Neural progenitor cell (in vitro differentiated cells): ENCODE data around the gene KLHL13. TPM values are rescaled to one million over a fixed set of nuclear protein-coding genes. Genes with fewer than 3 reads are reported as not detected.

Experiments used
- DNase-seq: peaks from one replicate; pipeline ENCODE4 v3.0.0-alpha.2; 2016; ENCODE audit warnings: low spot score
- H2AFZ ChIP-seq: fragments of 200-600 bp; sonication (generic); replicated peaks from 2 replicates; pipeline ENCODE4 v1.6.1; 2016; ENCODE audit warnings: antibody characterized with exemption
- H3F3A ChIP-seq: fragments of 200-600 bp; sonication (generic); 2 replicates; pipeline ENCODE4 v1.6.1; 2016; ENCODE audit warnings: antibody characterized with exemption, low read depth
- H3K27ac ChIP-seq: fragments of 200-600 bp; sonication (generic); 2 replicates; pipeline ENCODE4 v1.5.1; 2016; ENCODE audit warnings: mild to moderate bottlenecking
- H3K27me3 ChIP-seq: fragments of 200-600 bp; sonication (generic); 2 replicates; pipeline ENCODE4 v1.6.1; 2016; ENCODE audit warnings: mild to moderate bottlenecking, moderate library complexity
- H3K36me3 ChIP-seq: fragments of 200-600 bp; sonication (generic); 2 replicates; pipeline ENCODE4 v1.5.1; 2016
- H3K4me1 ChIP-seq: fragments of 200-600 bp; sonication (generic); 2 replicates; pipeline ENCODE4 v1.6.1; 2016; ENCODE audit warnings: mixed run types
- H3K4me2 ChIP-seq: fragments of 200-600 bp; sonication (generic); 2 replicates; pipeline ENCODE4 v1.6.1; 2016
- H3K4me3 ChIP-seq: fragments of 200-600 bp; sonication (generic); 2 replicates; pipeline ENCODE4 v1.5.1; 2016
- H3K79me2 ChIP-seq: fragments of 200-600 bp; sonication (generic); 2 replicates; pipeline ENCODE4 v1.6.1; 2016; ENCODE audit warnings: low read depth
- H3K9ac ChIP-seq: fragments of 200-600 bp; sonication (generic); 2 replicates; pipeline ENCODE4 v1.6.1; 2016
- H3K9me3 ChIP-seq: fragments of 200-600 bp; sonication (generic); 2 replicates; pipeline ENCODE4 v1.5.1; 2016; ENCODE audit warnings: low read depth
- H4K20me1 ChIP-seq: fragments of 200-600 bp; sonication (generic); 2 replicates; pipeline ENCODE4 v1.6.1; 2016; ENCODE audit warnings: low read depth
- H3K27ac Mint-ChIP-seq: 3 replicates; pipeline ENCODE4 v1.8.0; 2021; ENCODE audit warnings: mixed read lengths
- H3K27me3 Mint-ChIP-seq: 2 replicates; pipeline ENCODE4 v1.8.0; 2022; ENCODE audit warnings: low read depth, mild to moderate bottlenecking, inconsistent platforms, moderate library complexity, mixed read lengths; ENCODE audit not compliant: insufficient read depth
- H3K36me3 Mint-ChIP-seq: 3 replicates; pipeline ENCODE4 v1.8.0; 2021; ENCODE audit warnings: mixed read lengths
- H3K4me1 Mint-ChIP-seq: 3 replicates; pipeline ENCODE4 v1.8.0; 2021; ENCODE audit warnings: mixed read lengths
- H3K4me3 Mint-ChIP-seq: 3 replicates; pipeline ENCODE4 v1.8.0; 2021; ENCODE audit warnings: mild to moderate bottlenecking, moderate library complexity, mixed read lengths
- H3K9me3 Mint-ChIP-seq: 3 replicates; pipeline ENCODE4 v1.8.0; 2020; ENCODE audit warnings: mixed read lengths
- EZH2 ChIP-seq: fragments of 200-600 bp; sonication (generic); IDR thresholded peaks from 2 replicates; pipeline ENCODE4 v1.6.1; 2017; ENCODE audit warnings: antibody characterized with exemption, mild to moderate bottlenecking, moderate library complexity
- EZH2phosphoT487 ChIP-seq: fragments of 200-600 bp; sonication (generic); IDR thresholded peaks from 2 replicates; pipeline ENCODE4 v1.6.1; 2017; ENCODE audit warnings: antibody characterized with exemption
- total RNA-seq: library from RNA; depleted of rRNA; stranded (reverse); fragments of >200 nt; gene quantifications from 2 replicates; pipeline ENCODE4 v1.2.3, GENCODE V29; 2015; ENCODE audit warnings: low replicate concordance
- TF ChIP-seq, protein P1 (sequence below): fragments of 200-600 bp; sonication (generic); IDR thresholded peaks from 2 replicates; pipeline ENCODE4 v1.5.1; 2017; ENCODE audit warnings: antibody characterized with exemption, mild to moderate bottlenecking

KLHL13 gene
- total RNA-seq, 1 donor from 2014 or later, result 22.6 TPM

DNA sequence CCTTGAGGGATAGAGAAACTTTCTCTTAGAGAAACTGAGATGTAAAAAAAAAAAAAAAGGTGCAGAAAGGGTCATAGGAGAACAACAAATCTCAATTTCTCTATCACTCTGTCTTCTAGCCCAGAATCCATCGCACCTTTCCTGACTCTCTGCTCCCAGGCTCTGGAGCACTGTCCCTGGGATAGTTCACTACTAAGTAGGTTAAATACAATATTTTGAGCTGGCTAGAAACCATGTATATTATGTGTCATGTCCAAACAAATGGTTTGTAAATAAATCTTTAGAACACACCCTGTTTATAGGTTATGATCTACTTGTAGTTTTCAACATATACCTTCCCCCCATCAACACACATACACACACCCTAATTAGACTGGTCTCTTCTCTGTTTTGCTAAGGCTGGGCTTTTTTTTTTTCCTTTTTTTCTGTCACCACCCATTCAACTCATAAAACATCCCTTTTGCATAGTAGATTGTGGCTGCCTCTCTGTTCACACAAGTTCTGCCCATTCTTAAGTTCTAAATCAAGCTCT is 124.4 kb downstream of the KLHL13 start:
- peaks cover 2% of the 10 kb centered on the region for H3K9me3 ChIP-seq
- no peaks in the 10 kb centered on the region for H3F3A ChIP-seq
- Mint-ChIP-seq H3K9me3 (no peaks in the 10 kb centered on the region), H3K27me3 (no peaks in the 10 kb centered on the region), H3K36me3 (no peaks in the 10 kb centered on the region), H3K4me1 (no peaks in the 10 kb centered on the region), H3K27ac (no peak overlapping the region), H3K4me3 (no peak overlapping the region)
- H3K27ac ChIP-seq, result no peak overlapping the region
- no peak overlapping the region for H2AFZ ChIP-seq
- H3K9ac ChIP-seq, result no peak overlapping the region
- no peak for DNase-seq
- no peaks in the 10 kb centered on the region for H4K20me1 ChIP-seq
- H3K4me1 ChIP-seq, result no peaks in the 10 kb centered on the region
- H3K36me3 ChIP-seq, result no peaks in the 10 kb centered on the region
- no peak overlapping the region for H3K4me3 ChIP-seq
- no peaks in the 10 kb centered on the region for H3K79me2 ChIP-seq
- H3K4me2 ChIP-seq, result no peak overlapping the region
- TF ChIP-seq, protein P1, sequence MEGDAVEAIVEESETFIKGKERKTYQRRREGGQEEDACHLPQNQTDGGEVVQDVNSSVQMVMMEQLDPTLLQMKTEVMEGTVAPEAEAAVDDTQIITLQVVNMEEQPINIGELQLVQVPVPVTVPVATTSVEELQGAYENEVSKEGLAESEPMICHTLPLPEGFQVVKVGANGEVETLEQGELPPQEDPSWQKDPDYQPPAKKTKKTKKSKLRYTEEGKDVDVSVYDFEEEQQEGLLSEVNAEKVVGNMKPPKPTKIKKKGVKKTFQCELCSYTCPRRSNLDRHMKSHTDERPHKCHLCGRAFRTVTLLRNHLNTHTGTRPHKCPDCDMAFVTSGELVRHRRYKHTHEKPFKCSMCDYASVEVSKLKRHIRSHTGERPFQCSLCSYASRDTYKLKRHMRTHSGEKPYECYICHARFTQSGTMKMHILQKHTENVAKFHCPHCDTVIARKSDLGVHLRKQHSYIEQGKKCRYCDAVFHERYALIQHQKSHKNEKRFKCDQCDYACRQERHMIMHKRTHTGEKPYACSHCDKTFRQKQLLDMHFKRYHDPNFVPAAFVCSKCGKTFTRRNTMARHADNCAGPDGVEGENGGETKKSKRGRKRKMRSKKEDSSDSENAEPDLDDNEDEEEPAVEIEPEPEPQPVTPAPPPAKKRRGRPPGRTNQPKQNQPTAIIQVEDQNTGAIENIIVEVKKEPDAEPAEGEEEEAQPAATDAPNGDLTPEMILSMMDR, result no peak
- TF ChIP-seq EZH2, result no peak
- H3K27me3 ChIP-seq, result no peaks in the 10 kb centered on the region

- Mint-ChIP-seq H3K4me1 (no peaks in the 10 kb centered on the region), H3K27me3 (no peaks in the 10 kb centered on the region), H3K9me3 (no peaks in the 10 kb centered on the region), H3K27ac (no peak overlapping the region), H3K4me3 (no peak overlapping the region), H3K36me3 (no peaks in the 10 kb centered on the region)
- Histone ChIP-seq H3K4me1 (no peaks in the 10 kb centered on the region), H4K20me1 (no peaks in the 10 kb centered on the region), H3K9me3 (peaks cover 2% of the 10 kb centered on the region), H3K27ac (no peak overlapping the region), H3K27me3 (no peaks in the 10 kb centered on the region), H3F3A (no peaks in the 10 kb centered on the region), H3K9ac (no peak overlapping the region), H3K36me3 (no peaks in the 10 kb centered on the region), H3K4me3 (no peak overlapping the region), H3K79me2 (no peaks in the 10 kb centered on the region), H2AFZ (no peak overlapping the region), H3K4me2 (no peak overlapping the region)
- TF ChIP-seq, protein P1, result no peak
- no peak for TF ChIP-seq EZH2phosphoT487
- TF ChIP-seq EZH2, result no peak
- no peak for DNase-seq
These were observed 126.2 kb downstream of the KLHL13 start for GRCh38 chrX:117990438-117990837.

DNA sequence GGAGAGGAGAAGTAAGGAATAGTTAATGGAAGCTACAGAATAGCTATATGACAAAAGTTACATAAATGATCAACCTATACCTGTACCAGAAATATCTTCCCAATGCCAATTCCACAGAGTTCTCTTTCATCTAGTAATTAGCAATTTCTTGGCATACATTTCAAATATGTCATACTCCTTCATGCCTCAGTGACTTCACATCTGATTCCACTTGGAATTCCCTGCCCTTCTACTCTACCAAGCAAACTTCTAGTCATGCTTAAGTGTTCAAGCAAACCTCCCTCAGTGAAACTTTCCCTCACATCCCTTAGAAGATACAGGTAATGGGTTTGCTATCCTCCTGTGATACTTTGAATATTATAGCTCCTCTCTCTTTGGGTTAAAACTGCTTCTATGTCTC is 127.1 kb downstream of the KLHL13 start:
- H3K36me3 ChIP-seq, result no peaks in the 10 kb centered on the region
- Mint-ChIP-seq H3K27ac (no peak overlapping the region), H3K4me3 (no peak overlapping the region), H3K4me1 (no peaks in the 10 kb centered on the region), H3K27me3 (no peaks in the 10 kb centered on the region), H3K36me3 (no peaks in the 10 kb centered on the region), H3K9me3 (no peaks in the 10 kb centered on the region)
- no peak overlapping the region for H3K27ac ChIP-seq
- H3K4me2 ChIP-seq, result no peak overlapping the region
- H3F3A ChIP-seq, result no peaks in the 10 kb centered on the region
- H3K9me3 ChIP-seq, result peaks cover 2% of the 10 kb centered on the region
- no peaks in the 10 kb centered on the region for H4K20me1 ChIP-seq
- H2AFZ ChIP-seq, result no peak overlapping the region
- no peak overlapping the region for H3K9ac ChIP-seq
- DNase-seq, result no peak
- H3K79me2 ChIP-seq, result no peaks in the 10 kb centered on the region
- H3K27me3 ChIP-seq, result no peaks in the 10 kb centered on the region
- no peak overlapping the region for H3K4me3 ChIP-seq
- TF ChIP-seq EZH2phosphoT487 (no peak), EZH2 (no peak)
- TF ChIP-seq, protein P1, result no peak
- H3K4me1 ChIP-seq, result no peaks in the 10 kb centered on the region
